Ascending aorta (tissue), 2 donors: ENCODE results near the gene D2HGDH. TPM values are rescaled to one million over a fixed set of nuclear protein-coding genes. Genes with fewer than 3 reads are reported as not detected.

Experiments used
- DNase-seq, 2 donors: peaks; one replicate each; pipeline ENCODE4 v3.0.0-alpha.2; 2019; ENCODE audit warnings: low spot score in 2 of 2
- H3K27ac ChIP-seq, 2 donors: fragments of 200-600 bp; sonication (generic); one replicate each; pipeline ENCODE4 v1.5.1; 2016 to 2017; ENCODE audit warnings: mild to moderate bottlenecking in 1 of 2
- H3K27me3 ChIP-seq: fragments of 200-600 bp; sonication (generic); one replicate; pipeline ENCODE4 v1.5.1; 2017
- H3K36me3 ChIP-seq, 2 donors: fragments of 200-600 bp; sonication (generic); one replicate each; pipeline ENCODE4 v1.5.1; 2016
- H3K4me1 ChIP-seq, 2 donors: fragments of 200-600 bp; sonication (generic); one replicate each; pipeline ENCODE4 v1.5.1; 2016 to 2017; ENCODE audit warnings: mild to moderate bottlenecking in 1 of 2
- H3K4me3 ChIP-seq, 2 donors: fragments of 200-600 bp; sonication (generic); one replicate each; pipeline ENCODE4 v1.5.1; 2016 to 2017; ENCODE audit warnings: mild to moderate bottlenecking in 1 of 2
- H3K9me3 ChIP-seq, 2 donors: fragments of 200-600 bp; sonication (generic); one replicate each; pipeline ENCODE4 v1.5.1; 2016
- intact Hi-C: fragments of 100-400 bp; cut with DNase I; formaldehyde crosslinking; loops from one replicate; pipeline ENCODE4 v1.15.1; 2023
- total RNA-seq: library from RNA; depleted of rRNA; stranded (reverse); fragments of >200 nt; gene quantifications from one replicate; pipeline ENCODE4 v1.1.0, GENCODE V29; 2016
- TF ChIP-seq, protein P1 (sequence below), 3 experiments: fragments of 200-600 bp in 2 of 3; fragments of 450-650 bp in 1 of 3; sonication (generic) in 2 of 3; IDR thresholded peaks; one replicate each; pipeline ENCODE4 v1.5.1; 2016 to 2019; ENCODE audit warnings: antibody characterized with exemption in 3 of 3, mild to moderate bottlenecking in 1 of 3, moderate library complexity in 1 of 3

D2HGDH gene
- total RNA-seq, 1 donor from 2014 or later: 22.2 TPM

- intact Hi-C loops: no loop called here
- no peaks in the 10 kb centered on the region for H3K27me3 ChIP-seq
- DNase-seq: peak in 1 of 2 donors; percentile 53
- TF ChIP-seq, protein P1, sequence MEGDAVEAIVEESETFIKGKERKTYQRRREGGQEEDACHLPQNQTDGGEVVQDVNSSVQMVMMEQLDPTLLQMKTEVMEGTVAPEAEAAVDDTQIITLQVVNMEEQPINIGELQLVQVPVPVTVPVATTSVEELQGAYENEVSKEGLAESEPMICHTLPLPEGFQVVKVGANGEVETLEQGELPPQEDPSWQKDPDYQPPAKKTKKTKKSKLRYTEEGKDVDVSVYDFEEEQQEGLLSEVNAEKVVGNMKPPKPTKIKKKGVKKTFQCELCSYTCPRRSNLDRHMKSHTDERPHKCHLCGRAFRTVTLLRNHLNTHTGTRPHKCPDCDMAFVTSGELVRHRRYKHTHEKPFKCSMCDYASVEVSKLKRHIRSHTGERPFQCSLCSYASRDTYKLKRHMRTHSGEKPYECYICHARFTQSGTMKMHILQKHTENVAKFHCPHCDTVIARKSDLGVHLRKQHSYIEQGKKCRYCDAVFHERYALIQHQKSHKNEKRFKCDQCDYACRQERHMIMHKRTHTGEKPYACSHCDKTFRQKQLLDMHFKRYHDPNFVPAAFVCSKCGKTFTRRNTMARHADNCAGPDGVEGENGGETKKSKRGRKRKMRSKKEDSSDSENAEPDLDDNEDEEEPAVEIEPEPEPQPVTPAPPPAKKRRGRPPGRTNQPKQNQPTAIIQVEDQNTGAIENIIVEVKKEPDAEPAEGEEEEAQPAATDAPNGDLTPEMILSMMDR (IDR thresholded peaks at IDR 0.05): no peak
- no peaks in the 10 kb centered on the region for H3K9me3 ChIP-seq
- no peaks in the 10 kb centered on the region for H3K36me3 ChIP-seq
- H3K4me1 ChIP-seq: peaks cover 5% of the 10 kb centered on the region in 2 donors
- H3K27ac ChIP-seq: no peak overlapping the region
- no peak overlapping the region for H3K4me3 ChIP-seq
These were observed 76.1 kb downstream of the D2HGDH start for GRCh38 chr2:241810307-241811200.

GRCh38 chr2:241811201-241811951, 76.9 kb downstream of the D2HGDH start:
- Histone ChIP-seq H3K36me3 (no peaks in the 10 kb centered on the region), H3K27ac (no peak overlapping the region), H3K4me1 (peaks cover 5% of the 10 kb centered on the region in 2 donors), H3K4me3 (no peak overlapping the region), H3K9me3 (no peaks in the 10 kb centered on the region), H3K27me3 (no peaks in the 10 kb centered on the region)
- intact Hi-C loops: no loop called here
- peak in 1 of 2 donors; percentile 64 for DNase-seq
- TF ChIP-seq, protein P1 (IDR thresholded peaks at IDR 0.05): no peak

DNA sequence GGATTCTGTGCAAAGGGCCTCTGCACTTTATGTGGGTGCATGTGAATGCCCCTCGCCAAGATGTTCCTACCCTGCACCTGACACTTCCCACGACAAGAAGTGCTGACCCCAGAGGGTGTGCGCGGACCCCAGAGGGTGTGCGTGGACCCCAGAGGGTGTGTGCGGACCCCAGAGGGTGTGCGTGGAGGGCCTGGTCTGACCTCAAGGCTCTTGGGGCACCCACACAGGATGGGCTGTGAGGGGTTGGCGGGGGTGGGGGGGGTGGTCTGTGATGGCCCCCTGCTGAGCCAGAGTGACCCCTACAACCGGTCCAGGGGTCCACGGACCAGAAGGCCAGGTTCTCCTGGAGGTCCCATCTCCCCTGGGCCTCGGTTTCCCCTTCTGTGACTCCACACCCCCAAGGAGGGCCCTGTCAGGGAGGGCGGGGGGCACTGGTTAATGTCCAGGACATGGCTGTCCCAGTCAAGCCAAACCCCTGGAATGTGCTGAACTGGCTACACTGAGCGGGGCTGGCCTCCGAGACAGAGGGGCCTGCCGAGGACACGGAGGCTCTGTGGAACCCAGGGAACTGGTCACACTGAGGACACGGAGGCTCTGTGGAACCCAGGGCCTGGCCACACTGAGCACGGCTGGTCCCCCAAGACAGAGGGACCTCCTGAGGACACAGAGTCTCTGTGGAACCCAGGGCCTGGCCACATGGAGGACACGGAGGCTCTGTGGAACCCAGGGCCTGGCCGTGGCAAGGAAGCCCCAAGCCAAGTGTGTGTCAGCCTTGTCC, 77.7 kb downstream of the D2HGDH start:
- intact Hi-C loops: no loop called here
- peak in 1 of 2 donors; percentile 58 for DNase-seq
- no peaks in the 10 kb centered on the region for H3K9me3 ChIP-seq

GRCh38 chr2:241812730-241813643, 78.6 kb downstream of the D2HGDH start:
- no peak for DNase-seq
- H3K4me3 ChIP-seq: no peak overlapping the region
- TF ChIP-seq, protein P1 (IDR thresholded peaks at IDR 0.05): no peak
- H3K4me1 ChIP-seq: peaks cover 5% of the 10 kb centered on the region in 2 donors
- intact Hi-C loops: no loop called here
- no peaks in the 10 kb centered on the region for H3K9me3 ChIP-seq
- H3K36me3 ChIP-seq: no peaks in the 10 kb centered on the region
- H3K27ac ChIP-seq: no peak overlapping the region
- no peaks in the 10 kb centered on the region for H3K27me3 ChIP-seq

More for the DNA sequence above, 77.7 kb downstream of the D2HGDH start:
- Histone ChIP-seq H3K4me1 (peaks cover 5% of the 10 kb centered on the region in 2 donors), H3K27ac (no peak overlapping the region), H3K4me3 (no peak overlapping the region), H3K36me3 (no peaks in the 10 kb centered on the region), H3K27me3 (no peaks in the 10 kb centered on the region)
- TF ChIP-seq, protein P1 (IDR thresholded peaks at IDR 0.05): no peak
